Activated T-helper 1 cell treated with anti-CD3 and anti-CD28 coated beads, Interleukin-2, amount 50 U/mL, for 16 hours (primary cell): ENCODE data around the gene KCTD6.

ENCODE experiments used
- DNase-seq, 2 donors: peaks; one replicate each; pipeline ENCODE4 v3.0.0-alpha.2; 2020; ENCODE audit warnings: low read depth in 1 of 2, low spot score in 1 of 2

The KCTD6 gene

DNA sequence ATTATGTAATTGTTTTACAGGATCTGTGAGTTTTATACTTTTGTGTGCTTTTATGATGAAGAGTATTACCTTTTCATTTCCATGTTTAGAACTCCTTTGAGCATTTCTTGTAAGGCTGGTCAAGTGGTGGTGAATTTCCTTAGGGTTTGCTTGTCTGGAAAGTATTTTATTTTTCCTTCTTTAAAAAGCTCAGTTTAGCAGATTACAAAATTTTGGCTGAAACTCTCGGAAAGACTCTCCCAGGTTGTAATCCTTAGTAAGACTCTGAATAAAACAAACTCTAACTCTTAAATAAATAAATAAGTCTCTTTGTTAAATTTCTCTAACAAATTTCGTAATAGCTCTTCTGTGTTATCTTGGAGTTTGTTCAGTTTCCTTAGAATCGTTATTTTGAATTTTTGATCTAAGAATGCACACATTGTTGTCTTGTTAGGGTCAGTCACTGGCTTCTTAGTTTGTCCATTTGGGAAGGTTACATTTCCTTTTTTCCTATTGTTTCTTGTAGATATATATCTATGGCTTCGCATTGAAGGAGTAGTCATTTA is 59.8 kb downstream of the KCTD6 start:
- no peak for DNase-seq
